GM12878 (cell line): ENCODE results near the gene PEMT. TPM values are rescaled to one million over a fixed set of nuclear protein-coding genes. Genes with fewer than 3 reads are reported as not detected.

ENCODE experiments used
- ATAC-seq: fragments of 200-7000 bp; cut with Tn5 transposase; 3 replicates; pipeline ENCODE4 v1.9.1; 2020; ENCODE audit warnings: mild to moderate bottlenecking, moderate library complexity
- BruUV-seq: library from RNA; stranded (reverse); fragments of 400-500 nt; replicated peaks from 2 replicates; lab custom pipeline; 2021; lab: Mats Ljungman, UMichigan
- CTCF ChIA-PET: fragments of 300-600 bp; sonication (Branson Sonifier 250); formaldehyde crosslinking; extraction: SDS; loops from one replicate; lab custom pipeline; 2021; ENCODE audit warnings: inconsistent platforms; lab: Yijun Ruan, JAX
- POLR2A ChIA-PET: fragments of 350-600 bp; formaldehyde crosslinking; extraction: SDS; loops from one replicate; lab custom pipeline; 2021; ENCODE audit warnings: inconsistent platforms; lab: Charles Lee
- RAD21 ChIA-PET: fragments of 300-600 bp; sonication (Branson Sonifier 250); formaldehyde crosslinking; loops from one replicate; lab custom pipeline; 2023; ENCODE audit warnings: antibody characterized with exemption; ENCODE audit not compliant: unreplicated experiment; lab: Charles Lee
- SMC1A ChIA-PET: fragments of 300-600 bp; sonication (Branson Sonifier 250); formaldehyde crosslinking; loops from one replicate; lab custom pipeline; 2023; ENCODE audit not compliant: unreplicated experiment, uncharacterized antibody; lab: Charles Lee
- DNase-seq: peaks from one replicate; pipeline ENCODE4 v3.0.0-alpha.2; 2011; ENCODE audit warnings: low read depth, low spot score
- FAIRE-seq: peaks from 3 replicates; lab custom pipeline; 2011; peaks lifted over from hg19 to GRCh38; lab: Jason Lieb, UNC
- H2AFZ ChIP-seq: 2 replicates; pipeline ENCODE4 v1.6.0; 2011; ENCODE audit warnings: low read depth, low read length, control low read depth; ENCODE audit not compliant: control insufficient read depth
- H3K27ac ChIP-seq: 2 replicates; pipeline ENCODE4 v1.5.1; 2011; ENCODE audit warnings: control low read depth; ENCODE audit not compliant: control insufficient read depth, insufficient read depth
- H3K27me3 ChIP-seq, 2 experiments: replicated peaks in 1 of 2; 2 replicates each; pipeline versions ENCODE4 v1.6.0 to v1.6.1; 2011; ENCODE audit warnings: low read length in 1 of 2; ENCODE audit not compliant: control insufficient read depth in 2 of 2, insufficient read depth in 2 of 2
- H3K36me3 ChIP-seq, 2 experiments: 2 replicates each; pipeline ENCODE4 v1.5.1; 2011; ENCODE audit warnings: low read length in 1 of 2; ENCODE audit not compliant: control insufficient read depth in 2 of 2, insufficient read depth in 2 of 2
- H3K4me1 ChIP-seq: 2 replicates; pipeline ENCODE4 v1.6.1; 2011; ENCODE audit warnings: mild to moderate bottlenecking, low read length, moderate library complexity, mixed read lengths; ENCODE audit not compliant: control insufficient read depth, insufficient read depth
- H3K4me2 ChIP-seq: 2 replicates; pipeline ENCODE4 v1.6.0; 2011; ENCODE audit warnings: control low read depth; ENCODE audit not compliant: control insufficient read depth, insufficient read depth
- H3K4me3 ChIP-seq: fragments of 200-600 bp; sonication (generic); 2 replicates; pipeline ENCODE4 v1.5.1; 2016
- H3K79me2 ChIP-seq: 2 replicates; pipeline ENCODE4 v1.6.0; 2011; ENCODE audit warnings: low read length; ENCODE audit not compliant: control insufficient read depth, insufficient read depth
- H3K9ac ChIP-seq: 2 replicates; pipeline ENCODE4 v1.8.0; 2011; ENCODE audit warnings: low read length, control low read depth, mixed read lengths; ENCODE audit not compliant: control insufficient read depth, insufficient read depth
- H3K9me3 ChIP-seq: replicated peaks from 3 replicates; pipeline ENCODE4 v1.5.1; 2011; ENCODE audit warnings: mild to moderate bottlenecking, low read length; ENCODE audit not compliant: control insufficient read depth, insufficient read depth
- H4K20me1 ChIP-seq: 2 replicates; pipeline ENCODE4 v1.6.0; 2011; ENCODE audit not compliant: control insufficient read depth, insufficient read depth
- BACH1 ChIP-seq: fragments of 450-650 bp; IDR thresholded peaks from 2 replicates; pipeline ENCODE4 v1.6.1; 2017; ENCODE audit warnings: mild to moderate bottlenecking, borderline replicate concordance
- BHLHE40 ChIP-seq, 2 experiments: fragments of 450-650 bp in 1 of 2; IDR thresholded peaks; 2 replicates each; pipeline ENCODE4 v1.6.1; 2011 to 2017; ENCODE audit warnings: low read depth in 2 of 2, borderline replicate concordance in 1 of 2, improper control_type of control experiment in 1 of 2, low read length in 1 of 2, mild to moderate bottlenecking in 1 of 2
- CHD4 ChIP-seq: fragments of 200-600 bp; sonication (generic); IDR thresholded peaks from 2 replicates; pipeline ENCODE4 v1.6.1; 2016; ENCODE audit warnings: mild to moderate bottlenecking
- EED ChIP-seq: sonication (generic); IDR thresholded peaks from 2 replicates; pipeline ENCODE4 v1.6.1; 2016; ENCODE audit warnings: antibody characterized with exemption, low read depth
- IRF4 ChIP-seq: IDR thresholded peaks from 2 replicates; pipeline ENCODE4 v1.6.1; 2011; ENCODE audit warnings: low read depth, low read length
- MXI1 ChIP-seq: fragments of 150-350 bp; IDR thresholded peaks from 2 replicates; pipeline ENCODE4 v1.6.1; 2011; ENCODE audit warnings: low read depth, mild to moderate bottlenecking, inconsistent platforms, low read length, improper control_type of control experiment
- NFYA ChIP-seq: IDR thresholded peaks from 2 replicates; pipeline ENCODE4 v1.6.1; 2011; ENCODE audit warnings: low read depth, mild to moderate bottlenecking, low read length, improper control_type of control experiment, borderline replicate concordance
- SREBF2 ChIP-seq: IDR thresholded peaks from 2 replicates; pipeline ENCODE4 v1.6.1; 2012; ENCODE audit warnings: mild to moderate bottlenecking, low read length
- STAT1 ChIP-seq: fragments of 450-650 bp; conservative IDR thresholded peaks from 2 replicates; pipeline ENCODE4 v1.6.1; 2014; ENCODE audit warnings: antibody characterized with exemption, mild to moderate bottlenecking
- TCF3 ChIP-seq: IDR thresholded peaks from 2 replicates; pipeline ENCODE4 v1.6.1; 2012; ENCODE audit warnings: low read depth, mild to moderate bottlenecking, low read length, borderline replicate concordance; ENCODE audit not compliant: insufficient read depth
- YY1 ChIP-seq: IDR thresholded peaks from 2 replicates; pipeline ENCODE4 v1.6.1; 2011; ENCODE audit warnings: low read depth, mild to moderate bottlenecking, low read length
- ZNF24 ChIP-seq: fragments of 450-650 bp; IDR thresholded peaks from 2 replicates; pipeline ENCODE4 v1.6.1; 2017; ENCODE audit warnings: antibody characterized with exemption, mild to moderate bottlenecking
- ZNF384 ChIP-seq: IDR thresholded peaks from 2 replicates; pipeline ENCODE4 v1.6.1; 2012; ENCODE audit warnings: low read depth, mild to moderate bottlenecking, low read length, improper control_type of control experiment, borderline replicate concordance
- WGBS: methylation state at CpG from one replicate; pipeline ENCODE4 v1.1.6; 2016; ENCODE audit warnings: low lambda C conversion rate; ENCODE audit not compliant: insufficient replicate concordance, insufficient coverage; ENCODE audit errors: missing lambda C conversion rate; 5-methylcytosine and 5-hydroxymethylcytosine counted together
- in situ Hi-C: fragments of 300-500 bp; cut with MboI; formaldehyde crosslinking; loops from 9 replicates; pipeline ENCODE4 v1.14.3; 2018; ENCODE audit warnings: mixed read lengths
- intact Hi-C: fragments of 100-400 bp; cut with micrococcal nuclease; formaldehyde crosslinking; loops from one replicate; pipeline ENCODE4 v1.14.2; 2022; ENCODE audit not compliant: unreplicated experiment
- polyA plus RNA-seq, 11 experiments: library from polyadenylated mRNA; depleted of rRNA in 4 of 11; unstranded in 6 of 11; stranded (reverse) in 5 of 11; fragments of >200 nt; fragmentation: Nextera tagmentation in 4 of 11; fragmentation: Illumina TruSeq in 1 of 11; extraction: Ambion mirVana in 4 of 11; extraction: Trizol in 1 of 11; gene quantifications; 1 replicate in 1 of 11; 2 replicates in 10 of 11; pipeline versions ENCODE4 v1.2.1 to v1.2.3, GENCODE V29; 2011 to 2016; ENCODE audit warnings: inconsistent platforms in 2 of 11, missing spikeins in 2 of 11, low read depth in 1 of 11
- total RNA-seq, 4 experiments: library from RNA; depleted of rRNA in 3 of 4; stranded (reverse); fragments of >200 nt in 3 of 4; fragmentation: Illumina TruSeq in 1 of 4; extraction: Trizol in 1 of 4; gene quantifications; 2 replicates each; pipeline versions ENCODE4 v1.2.1 to v1.2.3, GENCODE V29; 2013 to 2021
- TF ChIP-seq, protein P1 (sequence below): IDR thresholded peaks from 2 replicates; pipeline ENCODE4 v1.6.1; 2011; ENCODE audit warnings: borderline replicate concordance, low read depth, mild to moderate bottlenecking, moderate library complexity, mixed read lengths, low read length; ENCODE audit not compliant: insufficient read depth; ENCODE audit errors: extremely low read length
- TF ChIP-seq, protein P2 (sequence below): IDR thresholded peaks from 2 replicates; pipeline ENCODE4 v1.6.1; 2012; ENCODE audit warnings: low read depth, low read length, improper control_type of control experiment
- TF ChIP-seq, protein P3 (sequence below): fragments of 450-650 bp; IDR thresholded peaks from 2 replicates; pipeline ENCODE4 v1.6.1; 2017; ENCODE audit warnings: low read depth, mild to moderate bottlenecking, moderate library complexity

Gene PEMT
- total and polyA plus RNA-seq, 10 of the 15 experiments (the other 5 are each of a cell fraction or from before 2014, with no cell fraction given) = 2.8 to 44.7 (median 25.4) TPM

DNA sequence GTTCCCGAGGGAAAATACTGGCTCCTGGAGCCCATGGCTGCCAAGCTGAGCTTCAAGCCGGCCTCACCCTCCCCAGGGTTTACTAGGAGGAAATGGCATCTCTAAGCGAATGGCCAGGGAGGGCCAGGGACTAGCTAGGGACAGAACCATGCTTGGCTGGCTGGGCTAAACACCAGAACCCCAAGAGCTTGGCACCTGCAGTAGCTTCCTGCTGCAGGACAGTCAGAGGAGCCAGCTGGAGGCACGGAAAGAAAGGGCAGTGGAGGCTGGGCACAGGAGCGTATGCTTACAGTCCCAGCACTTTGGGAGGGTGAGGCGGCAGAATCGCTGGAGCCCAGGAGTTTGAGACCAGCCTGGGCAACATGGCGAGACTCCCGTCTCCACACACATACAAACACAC is 33.7 kb downstream of the PEMT start:
- Histone ChIP-seq H3K9me3 (no peaks in the 10 kb centered on the region), H2AFZ (no peak overlapping the region), H3K4me3 (no peak overlapping the region), H3K4me2 (no peak overlapping the region), H3K4me1 (no peaks in the 10 kb centered on the region), H3K27ac (no peak overlapping the region), H4K20me1 (no peaks in the 10 kb centered on the region), H3K27me3 (no peaks in the 10 kb centered on the region), H3K9ac (no peak overlapping the region)
- CTCF ChIA-PET = no interaction called here
- no peak for FAIRE-seq
- 60% methylated on average over 9 of the region's 9 CpGs for WGBS
- POLR2A ChIA-PET = no interaction called here
- RAD21 ChIA-PET = interaction anchor here (0.7 kb wide), 1 partner anchor 16 kb away, joined by 4 read pairs; no protein-coding TSS in a partner anchor
- no TSS peak for BruUV-seq
- ATAC-seq = no peak
- SMC1A ChIA-PET = no interaction called here
- no peak for TF ChIP-seq BHLHE40 (IDR thresholded peaks at IDR 0.05; ENCODE audit: borderline replicate concordance in 1 of 2, low read depth in 2 of 2, low read length in 1 of 2)
- TF ChIP-seq EED = no peak
- TF ChIP-seq, protein P1, sequence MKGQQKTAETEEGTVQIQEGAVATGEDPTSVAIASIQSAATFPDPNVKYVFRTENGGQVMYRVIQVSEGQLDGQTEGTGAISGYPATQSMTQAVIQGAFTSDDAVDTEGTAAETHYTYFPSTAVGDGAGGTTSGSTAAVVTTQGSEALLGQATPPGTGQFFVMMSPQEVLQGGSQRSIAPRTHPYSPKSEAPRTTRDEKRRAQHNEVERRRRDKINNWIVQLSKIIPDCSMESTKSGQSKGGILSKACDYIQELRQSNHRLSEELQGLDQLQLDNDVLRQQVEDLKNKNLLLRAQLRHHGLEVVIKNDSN = no peak
- no peak for TF ChIP-seq ZNF24
- TF ChIP-seq SREBF2 = no peak
- TF ChIP-seq, all 136 proteins: peak for 0
- no peaks in the 10 kb centered on the region; a peak in 1 of 4 replicates for H3K36me3 ChIP-seq
- intact Hi-C loops = no loop called here
- in situ Hi-C loops = no loop called here
- no peak for DNase-seq
- H3K79me2 ChIP-seq = no peaks in the 10 kb centered on the region

- ATAC-seq (no peak), DNase-seq (no peak), FAIRE-seq (no peak)
- CTCF ChIA-PET = no interaction called here
- Histone ChIP-seq H3K9me3 (no peaks in the 10 kb centered on the region), H3K36me3 (no peaks in the 10 kb centered on the region), H3K4me3 (no peak overlapping the region), H4K20me1 (no peaks in the 10 kb centered on the region), H3K27ac (no peak overlapping the region), H3K4me2 (no peak overlapping the region), H3K79me2 (no peaks in the 10 kb centered on the region), H3K9ac (no peak overlapping the region), H3K4me1 (no peaks in the 10 kb centered on the region), H3K27me3 (no peaks in the 10 kb centered on the region), H2AFZ (no peak overlapping the region)
- SMC1A ChIA-PET = no interaction called here
- RAD21 ChIA-PET = no interaction called here
- in situ Hi-C loops (no loop called here), intact Hi-C loops (no loop called here)
- no TSS peak for BruUV-seq
- POLR2A ChIA-PET = no interaction called here
- WGBS = 89% methylated on average over 4 of the region's 4 CpGs
- no peak for TF ChIP-seq CHD4
- TF ChIP-seq, protein P2, sequence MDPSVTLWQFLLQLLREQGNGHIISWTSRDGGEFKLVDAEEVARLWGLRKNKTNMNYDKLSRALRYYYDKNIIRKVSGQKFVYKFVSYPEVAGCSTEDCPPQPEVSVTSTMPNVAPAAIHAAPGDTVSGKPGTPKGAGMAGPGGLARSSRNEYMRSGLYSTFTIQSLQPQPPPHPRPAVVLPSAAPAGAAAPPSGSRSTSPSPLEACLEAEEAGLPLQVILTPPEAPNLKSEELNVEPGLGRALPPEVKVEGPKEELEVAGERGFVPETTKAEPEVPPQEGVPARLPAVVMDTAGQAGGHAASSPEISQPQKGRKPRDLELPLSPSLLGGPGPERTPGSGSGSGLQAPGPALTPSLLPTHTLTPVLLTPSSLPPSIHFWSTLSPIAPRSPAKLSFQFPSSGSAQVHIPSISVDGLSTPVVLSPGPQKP = no peak
- TF ChIP-seq TCF3 = no peak
- no peak for TF ChIP-seq NFYA
- TF ChIP-seq BHLHE40 (IDR thresholded peaks at IDR 0.05; ENCODE audit: borderline replicate concordance in 1 of 2, low read depth in 2 of 2, low read length in 1 of 2) = no peak
- TF ChIP-seq STAT1 = no peak
- TF ChIP-seq YY1 = no peak
- TF ChIP-seq, protein P3, sequence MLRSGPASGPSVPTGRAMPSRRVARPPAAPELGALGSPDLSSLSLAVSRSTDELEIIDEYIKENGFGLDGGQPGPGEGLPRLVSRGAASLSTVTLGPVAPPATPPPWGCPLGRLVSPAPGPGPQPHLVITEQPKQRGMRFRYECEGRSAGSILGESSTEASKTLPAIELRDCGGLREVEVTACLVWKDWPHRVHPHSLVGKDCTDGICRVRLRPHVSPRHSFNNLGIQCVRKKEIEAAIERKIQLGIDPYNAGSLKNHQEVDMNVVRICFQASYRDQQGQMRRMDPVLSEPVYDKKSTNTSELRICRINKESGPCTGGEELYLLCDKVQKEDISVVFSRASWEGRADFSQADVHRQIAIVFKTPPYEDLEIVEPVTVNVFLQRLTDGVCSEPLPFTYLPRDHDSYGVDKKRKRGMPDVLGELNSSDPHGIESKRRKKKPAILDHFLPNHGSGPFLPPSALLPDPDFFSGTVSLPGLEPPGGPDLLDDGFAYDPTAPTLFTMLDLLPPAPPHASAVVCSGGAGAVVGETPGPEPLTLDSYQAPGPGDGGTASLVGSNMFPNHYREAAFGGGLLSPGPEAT = no peak
- no peak for TF ChIP-seq BACH1
- no peak for TF ChIP-seq MXI1
- TF ChIP-seq IRF4 = no peak
- TF ChIP-seq ZNF384 = no peak
Measured at GRCh38 chr17:17556671-17557070, 34.8 kb downstream of the PEMT start.
